ENCODE results near the gene GPR158. TPM values are rescaled to one million over a fixed set of nuclear protein-coding genes. Genes with fewer than 3 reads are reported as not detected.

Gene GPR158
- total RNA-seq, 1 donor from 2014 or later: 0.12 TPM

DNA sequence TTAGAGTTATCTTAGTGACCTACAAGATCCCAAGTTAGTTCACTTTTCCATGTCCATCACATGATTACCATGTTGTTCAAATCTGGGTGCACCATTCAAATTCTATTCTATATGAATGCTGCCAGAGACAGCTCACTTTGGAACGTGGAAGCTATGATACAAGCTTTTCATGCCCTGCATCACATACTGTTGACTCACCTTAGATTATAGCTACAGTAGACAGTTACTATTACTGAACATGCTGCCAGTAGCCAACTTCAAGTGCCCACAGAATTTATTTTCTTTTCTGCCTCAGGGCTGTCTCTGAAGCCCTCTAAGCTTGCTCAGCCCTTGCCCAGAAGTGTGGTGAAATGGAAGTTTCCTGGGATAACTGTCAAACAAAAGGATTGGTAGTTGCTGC is 231.1 kb downstream of the GPR158 start:
- Histone ChIP-seq H3K36me3 (no peaks in the 10 kb centered on the region), H3K4me3 (no peak overlapping the region), H3K4me1 (no peaks in the 10 kb centered on the region), H3K27me3 (ENCODE audit: low read depth) (no peaks in the 10 kb centered on the region), H3K27ac (no peak overlapping the region), H3K9me3 (no peaks in the 10 kb centered on the region)
- DNase-seq: no peak
- TF ChIP-seq, protein P1, sequence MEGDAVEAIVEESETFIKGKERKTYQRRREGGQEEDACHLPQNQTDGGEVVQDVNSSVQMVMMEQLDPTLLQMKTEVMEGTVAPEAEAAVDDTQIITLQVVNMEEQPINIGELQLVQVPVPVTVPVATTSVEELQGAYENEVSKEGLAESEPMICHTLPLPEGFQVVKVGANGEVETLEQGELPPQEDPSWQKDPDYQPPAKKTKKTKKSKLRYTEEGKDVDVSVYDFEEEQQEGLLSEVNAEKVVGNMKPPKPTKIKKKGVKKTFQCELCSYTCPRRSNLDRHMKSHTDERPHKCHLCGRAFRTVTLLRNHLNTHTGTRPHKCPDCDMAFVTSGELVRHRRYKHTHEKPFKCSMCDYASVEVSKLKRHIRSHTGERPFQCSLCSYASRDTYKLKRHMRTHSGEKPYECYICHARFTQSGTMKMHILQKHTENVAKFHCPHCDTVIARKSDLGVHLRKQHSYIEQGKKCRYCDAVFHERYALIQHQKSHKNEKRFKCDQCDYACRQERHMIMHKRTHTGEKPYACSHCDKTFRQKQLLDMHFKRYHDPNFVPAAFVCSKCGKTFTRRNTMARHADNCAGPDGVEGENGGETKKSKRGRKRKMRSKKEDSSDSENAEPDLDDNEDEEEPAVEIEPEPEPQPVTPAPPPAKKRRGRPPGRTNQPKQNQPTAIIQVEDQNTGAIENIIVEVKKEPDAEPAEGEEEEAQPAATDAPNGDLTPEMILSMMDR (IDR thresholded peaks at IDR 0.05): no peak
- intact Hi-C loops (cut with DNase I): no loop called here
- no peak for ATAC-seq

- TF ChIP-seq, protein P1 (IDR thresholded peaks at IDR 0.05): no peak
- H3K9me3 ChIP-seq: no peaks in the 10 kb centered on the region
- no peaks in the 10 kb centered on the region for H3K36me3 ChIP-seq
- DNase-seq (no peak), ATAC-seq (no peak)
- intact Hi-C loops (cut with DNase I): no loop called here
- H3K27me3 ChIP-seq (ENCODE audit: low read depth): no peaks in the 10 kb centered on the region
- H3K27ac ChIP-seq: no peak overlapping the region
- H3K4me1 ChIP-seq: no peaks in the 10 kb centered on the region
- H3K4me3 ChIP-seq: no peak overlapping the region
These were observed 242.8 kb downstream of the GPR158 start for GRCh38 chr10:25417611-25418010.

DNA sequence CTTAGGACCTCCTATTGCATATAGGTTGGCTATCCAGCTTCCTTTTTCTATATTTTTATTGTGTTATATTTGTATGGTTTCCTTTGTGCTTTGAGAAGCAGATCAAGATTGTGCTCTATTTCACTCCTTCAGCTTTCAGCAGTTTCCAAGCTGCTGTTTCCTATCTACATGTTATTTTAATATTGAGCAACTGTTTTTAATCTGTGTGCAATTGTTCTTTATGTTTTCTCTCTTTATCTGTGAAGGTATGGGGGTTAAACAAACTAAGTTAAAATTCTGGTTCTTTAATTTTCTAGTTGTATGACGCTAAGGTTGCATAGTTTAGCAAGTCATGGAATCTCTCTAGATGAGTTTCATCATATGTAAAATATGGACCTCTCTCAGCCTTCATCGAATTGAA is 251.0 kb downstream of the GPR158 start:
- ATAC-seq (no peak), DNase-seq (no peak)
- TF ChIP-seq, protein P1 (IDR thresholded peaks at IDR 0.05): no peak
- no peaks in the 10 kb centered on the region for H3K4me1 ChIP-seq
- no peak overlapping the region for H3K27ac ChIP-seq
- no peaks in the 10 kb centered on the region for H3K27me3 ChIP-seq (ENCODE audit: low read depth)
- no peaks in the 10 kb centered on the region for H3K36me3 ChIP-seq
- intact Hi-C loops (cut with DNase I): no loop called here
- no peak overlapping the region for H3K4me3 ChIP-seq
- no peaks in the 10 kb centered on the region for H3K9me3 ChIP-seq

GRCh38 chr10:25436431-25436830 is 261.6 kb downstream of the GPR158 start:
- no peaks in the 10 kb centered on the region for H3K27me3 ChIP-seq (ENCODE audit: low read depth)
- H3K4me3 ChIP-seq: no peak overlapping the region
- TF ChIP-seq, protein P1 (IDR thresholded peaks at IDR 0.05): no peak
- no peak for DNase-seq
- intact Hi-C loops (cut with DNase I): no loop called here
- H3K9me3 ChIP-seq: no peaks in the 10 kb centered on the region
- H3K36me3 ChIP-seq: no peaks in the 10 kb centered on the region
- H3K27ac ChIP-seq: no peak overlapping the region
- no peaks in the 10 kb centered on the region for H3K4me1 ChIP-seq
- no peak for ATAC-seq

DNA sequence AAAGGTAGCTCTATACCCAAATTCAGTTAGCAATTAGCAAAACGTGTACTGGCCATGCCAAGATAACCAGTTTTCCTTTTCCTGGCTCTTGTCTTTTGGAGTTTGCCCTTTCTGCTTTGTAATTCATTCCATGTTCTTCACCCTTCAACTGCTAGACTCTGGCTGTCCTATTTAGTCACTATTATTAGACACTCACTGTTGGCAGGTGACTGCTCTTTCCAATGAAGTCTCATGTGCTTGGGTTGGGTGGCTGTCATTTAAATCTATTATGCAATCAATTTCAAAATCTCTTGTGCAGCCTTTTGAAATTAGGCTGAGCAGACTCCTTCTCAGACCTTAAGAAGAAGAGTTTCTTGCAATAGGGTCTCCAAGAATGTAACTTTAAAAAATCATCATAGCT is 266.5 kb downstream of the GPR158 start:
- no peaks in the 10 kb centered on the region for H3K27me3 ChIP-seq (ENCODE audit: low read depth)
- no peaks in the 10 kb centered on the region for H3K4me1 ChIP-seq
- H3K9me3 ChIP-seq: no peaks in the 10 kb centered on the region
- H3K27ac ChIP-seq: no peak overlapping the region
- no peaks in the 10 kb centered on the region for H3K36me3 ChIP-seq
- TF ChIP-seq, protein P1 (IDR thresholded peaks at IDR 0.05): no peak
- DNase-seq (no peak), ATAC-seq (no peak)
- intact Hi-C loops (cut with DNase I): no loop called here
- H3K4me3 ChIP-seq: no peak overlapping the region

GRCh38 chr10:25444266-25444665 is 269.5 kb downstream of the GPR158 start:
- Histone ChIP-seq H3K36me3 (no peaks in the 10 kb centered on the region), H3K27me3 (ENCODE audit: low read depth) (no peaks in the 10 kb centered on the region), H3K9me3 (no peaks in the 10 kb centered on the region), H3K27ac (no peak overlapping the region), H3K4me3 (no peak overlapping the region), H3K4me1 (no peaks in the 10 kb centered on the region)
- ATAC-seq (no peak), DNase-seq (no peak)
- TF ChIP-seq, protein P1 (IDR thresholded peaks at IDR 0.05): no peak
- intact Hi-C loops (cut with DNase I): no loop called here
